OCI-LY7 (cell line): ENCODE measurements around the gene PDE6D. TPM values are rescaled to one million over a fixed set of nuclear protein-coding genes. Genes with fewer than 3 reads are reported as not detected.

Experiments used
- BruUV-seq: library from RNA; stranded (reverse); fragments of 400-500 nt; replicated peaks from 2 replicates; lab custom pipeline; 2021; lab: Mats Ljungman, UMichigan
- CTCF ChIA-PET: fragments of 300-600 bp; sonication (Branson Sonifier 250); formaldehyde crosslinking; loops from one replicate; lab custom pipeline; 2022; ENCODE audit warnings: antibody characterized with exemption; ENCODE audit not compliant: unreplicated experiment; lab: Charles Lee
- POLR2A ChIA-PET: fragments of 300-600 bp; sonication (Branson Sonifier 250); formaldehyde crosslinking; loops from one replicate; lab custom pipeline; 2022; ENCODE audit warnings: antibody characterized with exemption; lab: Charles Lee
- DNase-seq: peaks from one replicate; pipeline ENCODE4 v3.0.0-alpha.2; 2015; ENCODE audit warnings: low spot score
- H2AFZ ChIP-seq: fragments of 200-600 bp; sonication (generic), shearing (Covaris generic); 2 replicates; pipeline ENCODE4 v1.6.1; 2014; ENCODE audit warnings: mild to moderate bottlenecking, antibody characterized with exemption, low read length, moderate library complexity
- H3K27ac ChIP-seq: fragments of 200-600 bp; sonication (generic); 2 replicates; pipeline ENCODE4 v1.5.1; 2014; ENCODE audit warnings: mixed run types, low read depth, mild to moderate bottlenecking, moderate library complexity, low read length, inconsistent platforms; ENCODE audit not compliant: poor library complexity, severe bottlenecking
- H3K36me3 ChIP-seq: fragments of 200-600 bp; sonication (generic); 2 replicates; pipeline ENCODE4 v1.6.1; 2014; ENCODE audit warnings: mild to moderate bottlenecking, antibody characterized with exemption, low read length, moderate library complexity, mixed read lengths; ENCODE audit not compliant: insufficient read depth
- H3K4me1 ChIP-seq: fragments of 200-600 bp; sonication (generic); 2 replicates; pipeline ENCODE4 v1.5.1; 2014; ENCODE audit warnings: mild to moderate bottlenecking, low read length; ENCODE audit not compliant: insufficient read depth, poor library complexity, severe bottlenecking
- H3K4me2 ChIP-seq: fragments of 200-600 bp; sonication (generic); 2 replicates; pipeline ENCODE4 v1.6.1; 2014; ENCODE audit warnings: mild to moderate bottlenecking, low read length
- H3K4me3 ChIP-seq: fragments of 200-600 bp; sonication (generic); 2 replicates; pipeline ENCODE4 v1.5.1; 2014; ENCODE audit warnings: mild to moderate bottlenecking, low read depth, low read length; ENCODE audit not compliant: poor library complexity, severe bottlenecking
- H3K79me2 ChIP-seq: fragments of 200-600 bp; sonication (generic); 2 replicates; pipeline ENCODE4 v1.6.1; 2016; ENCODE audit warnings: low read depth, mild to moderate bottlenecking, low read length, moderate library complexity, mixed read lengths; ENCODE audit not compliant: insufficient read depth
- H3K9me2 ChIP-seq: fragments of 200-600 bp; sonication (generic); 2 replicates; pipeline ENCODE4 v1.6.1; 2016; ENCODE audit warnings: mild to moderate bottlenecking, low read length, mixed read lengths; ENCODE audit not compliant: insufficient read depth
- H3K9me3 ChIP-seq: fragments of 200-600 bp; sonication (generic); 2 replicates; pipeline ENCODE4 v1.6.1; 2014; ENCODE audit warnings: mild to moderate bottlenecking, mixed run types, low read length, mixed read lengths
- H4K20me1 ChIP-seq: fragments of 200-600 bp; sonication (generic); 2 replicates; pipeline ENCODE4 v1.6.1; 2014; ENCODE audit warnings: mild to moderate bottlenecking, antibody characterized with exemption, low read length, moderate library complexity, mixed read lengths; ENCODE audit not compliant: insufficient read depth
- CTCF ChIP-seq: fragments of 200-600 bp; sonication (generic); conservative IDR thresholded peaks from 2 replicates; pipeline ENCODE4 v1.5.1; 2014; ENCODE audit warnings: mild to moderate bottlenecking, antibody characterized with exemption, low read length, moderate library complexity, mixed read lengths
- EZH2phosphoT487 ChIP-seq: fragments of 200-600 bp; sonication (generic); IDR thresholded peaks from 2 replicates; pipeline ENCODE4 v1.6.1; 2018; ENCODE audit warnings: low read depth, borderline replicate concordance, mild to moderate bottlenecking, mixed run types, antibody characterized with exemption, low read length, moderate library complexity, mixed read lengths
- intact Hi-C: fragments of 100-400 bp; cut with micrococcal nuclease; formaldehyde crosslinking; loops from one replicate; pipeline ENCODE4 v1.10.0; 2022; ENCODE audit not compliant: unreplicated experiment
- total RNA-seq, 2 experiments: library from RNA; depleted of rRNA in 1 of 2; stranded (reverse); fragments of >200 nt in 1 of 2; shearing (Covaris generic) in 1 of 2; gene quantifications; 2 replicates each; pipeline ENCODE4 v1.2.3, GENCODE V29; 2014 to 2022

PDE6D gene
- total RNA-seq, 2 experiments from 2014 or later, result 47.4 to 54.6 TPM

GRCh38 chr2:231816327-231817026 is 35.4 kb upstream of the PDE6D start:
- Histone ChIP-seq H3K4me2 (no peak overlapping the region), H2AFZ (no peak overlapping the region), H3K36me3 (peaks cover 9% of the 10 kb centered on the region; the same call in 1 of the 2 replicates), H3K9me3 (no peaks in the 10 kb centered on the region), H3K79me2 (no peaks in the 10 kb centered on the region), H3K9me2 (no peaks in the 10 kb centered on the region), H3K4me3 (no peak overlapping the region), H3K4me1 (no peaks in the 10 kb centered on the region), H4K20me1 (no peaks in the 10 kb centered on the region), H3K27ac (no peak overlapping the region)
- BruUV-seq, result no TSS peak
- POLR2A ChIA-PET, result no interaction called here
- CTCF ChIA-PET, result no interaction called here
- DNase-seq, result no peak
- intact Hi-C loops, result no loop called here
- TF ChIP-seq EZH2phosphoT487 (no peak), CTCF (no peak)

- TF ChIP-seq CTCF, result no peak
- no peak for TF ChIP-seq EZH2phosphoT487
These were observed 29.8 kb upstream of the PDE6D start for GRCh38 chr2:231810905-231811304.

GRCh38 chr2:231807020-231807419 is 25.9 kb upstream of the PDE6D start:
- TF ChIP-seq EZH2phosphoT487 (no peak), CTCF (no peak)
- Histone ChIP-seq H3K36me3 (peaks cover 90% of the 10 kb centered on the region), H3K27ac (no peak overlapping the region), H4K20me1 (no peaks in the 10 kb centered on the region), H3K4me3 (no peak overlapping the region), H3K4me1 (no peaks in the 10 kb centered on the region), H3K9me3 (no peaks in the 10 kb centered on the region), H2AFZ (no peak overlapping the region), H3K4me2 (no peak overlapping the region), H3K9me2 (no peaks in the 10 kb centered on the region), H3K79me2 (no peaks in the 10 kb centered on the region)
- DNase-seq, result no peak
- CTCF ChIA-PET, result interaction anchor here (0.5 to 1.2 kb wide), 2 partner anchors 11 to 122 kb away, joined by 3 to 16 read pairs; no protein-coding TSS in a partner anchor
- no TSS peak for BruUV-seq
- POLR2A ChIA-PET, result interaction anchor here (0.9 kb wide), 1 partner anchor 63 kb away, joined by 3 read pairs; no protein-coding TSS in a partner anchor
- intact Hi-C loops, result no loop called here

More at GRCh38 chr2:231810905-231811304, 29.8 kb upstream of the PDE6D start:
- no peak for DNase-seq
- no peak overlapping the region for H2AFZ ChIP-seq
- H4K20me1 ChIP-seq, result no peaks in the 10 kb centered on the region
- H3K79me2 ChIP-seq, result no peaks in the 10 kb centered on the region
- no peaks in the 10 kb centered on the region for H3K9me3 ChIP-seq
- no peak overlapping the region for H3K27ac ChIP-seq
- CTCF ChIA-PET, result no interaction called here
- BruUV-seq, result no TSS peak
- no peak overlapping the region for H3K4me3 ChIP-seq
- no peak overlapping the region for H3K4me2 ChIP-seq
- intact Hi-C loops, result no loop called here
- H3K4me1 ChIP-seq, result no peaks in the 10 kb centered on the region
- no peaks in the 10 kb centered on the region for H3K9me2 ChIP-seq
- POLR2A ChIA-PET, result interaction anchor here (1.7 kb wide), 1 partner anchor 14 kb away, joined by 5 read pairs; no protein-coding TSS in a partner anchor
- H3K36me3 ChIP-seq, result peaks cover 57% of the 10 kb centered on the region
